ENCODE results near the gene SNX8. TPM values are rescaled to one million over a fixed set of nuclear protein-coding genes. Genes with fewer than 3 reads are reported as not detected.

SNX8 gene
- polyA plus RNA-seq, 1 donor from 2014 or later, result 5.7 TPM

DNA sequence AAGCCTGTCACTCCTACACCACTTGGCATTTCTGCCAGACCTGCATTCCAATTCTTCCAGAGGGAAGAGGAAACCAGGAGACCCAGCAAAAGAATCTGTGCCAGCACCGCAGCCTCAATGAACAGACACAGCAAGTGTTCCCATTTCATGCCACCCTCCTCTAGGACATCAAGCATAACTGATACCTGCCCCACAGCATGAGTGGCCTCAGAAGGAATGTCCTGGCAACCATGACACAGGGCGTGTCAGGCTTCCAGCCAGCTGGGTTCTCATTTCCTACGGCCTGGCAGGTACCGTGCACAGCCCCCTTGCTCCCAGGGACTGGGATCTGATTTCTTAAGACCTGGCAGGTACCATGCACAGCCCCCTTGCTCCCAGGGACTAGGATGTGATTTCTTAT is 89.3 kb downstream of the SNX8 start:
- Histone ChIP-seq H3K79me2 (replicated peaks; ENCODE audit: insufficient read depth, low read length) (no peaks in the 10 kb centered on the region), H3K36me3 (ENCODE audit: insufficient read depth, low read length) (no peaks in the 10 kb centered on the region), H3K27me3 (ENCODE audit: insufficient read depth, low read depth, low read length) (no peaks in the 10 kb centered on the region), H3F3A (ENCODE audit: insufficient read depth, low read length, poor library complexity, severe bottlenecking) (no peaks in the 10 kb centered on the region), H3K9me3 (ENCODE audit: low read length) (no peaks in the 10 kb centered on the region), H3K27ac (ENCODE audit: low read length) (no peak overlapping the region), H3K9me2 (ENCODE audit: insufficient read depth, low read length) (no peaks in the 10 kb centered on the region), H3K9ac (ENCODE audit: low read length) (no peak overlapping the region), H3K4me2 (ENCODE audit: low read length) (no peak overlapping the region), H4K20me1 (ENCODE audit: insufficient read depth) (no peaks in the 10 kb centered on the region), H2AFZ (ENCODE audit: low read depth, low read length) (no peak overlapping the region), H3K4me3 (ENCODE audit: low read length) (no peak overlapping the region)
- TF ChIP-seq EP300 (conservative IDR thresholded peaks at IDR 0.05; ENCODE audit: poor library complexity, severe bottlenecking), result no peak
- TF ChIP-seq EZH2 (IDR thresholded peaks at IDR 0.05; ENCODE audit: borderline replicate concordance, insufficient read depth, low read length, poor library complexity, severe bottlenecking), result no peak
- TF ChIP-seq MXI1 (conservative IDR thresholded peaks at IDR 0.05; ENCODE audit: poor library complexity, severe bottlenecking), result no peak
- TF ChIP-seq CTCF (IDR thresholded peaks at IDR 0.05; ENCODE audit: poor library complexity, severe bottlenecking), result no peak
- no peak for TF ChIP-seq SMC3 (conservative IDR thresholded peaks at IDR 0.05; ENCODE audit: poor library complexity)
- no peak for TF ChIP-seq POLR2AphosphoS5 (IDR thresholded peaks at IDR 0.05)
- no peak for TF ChIP-seq TAF1 (IDR thresholded peaks at IDR 0.05; ENCODE audit: low read depth)
- TF ChIP-seq, protein P1, sequence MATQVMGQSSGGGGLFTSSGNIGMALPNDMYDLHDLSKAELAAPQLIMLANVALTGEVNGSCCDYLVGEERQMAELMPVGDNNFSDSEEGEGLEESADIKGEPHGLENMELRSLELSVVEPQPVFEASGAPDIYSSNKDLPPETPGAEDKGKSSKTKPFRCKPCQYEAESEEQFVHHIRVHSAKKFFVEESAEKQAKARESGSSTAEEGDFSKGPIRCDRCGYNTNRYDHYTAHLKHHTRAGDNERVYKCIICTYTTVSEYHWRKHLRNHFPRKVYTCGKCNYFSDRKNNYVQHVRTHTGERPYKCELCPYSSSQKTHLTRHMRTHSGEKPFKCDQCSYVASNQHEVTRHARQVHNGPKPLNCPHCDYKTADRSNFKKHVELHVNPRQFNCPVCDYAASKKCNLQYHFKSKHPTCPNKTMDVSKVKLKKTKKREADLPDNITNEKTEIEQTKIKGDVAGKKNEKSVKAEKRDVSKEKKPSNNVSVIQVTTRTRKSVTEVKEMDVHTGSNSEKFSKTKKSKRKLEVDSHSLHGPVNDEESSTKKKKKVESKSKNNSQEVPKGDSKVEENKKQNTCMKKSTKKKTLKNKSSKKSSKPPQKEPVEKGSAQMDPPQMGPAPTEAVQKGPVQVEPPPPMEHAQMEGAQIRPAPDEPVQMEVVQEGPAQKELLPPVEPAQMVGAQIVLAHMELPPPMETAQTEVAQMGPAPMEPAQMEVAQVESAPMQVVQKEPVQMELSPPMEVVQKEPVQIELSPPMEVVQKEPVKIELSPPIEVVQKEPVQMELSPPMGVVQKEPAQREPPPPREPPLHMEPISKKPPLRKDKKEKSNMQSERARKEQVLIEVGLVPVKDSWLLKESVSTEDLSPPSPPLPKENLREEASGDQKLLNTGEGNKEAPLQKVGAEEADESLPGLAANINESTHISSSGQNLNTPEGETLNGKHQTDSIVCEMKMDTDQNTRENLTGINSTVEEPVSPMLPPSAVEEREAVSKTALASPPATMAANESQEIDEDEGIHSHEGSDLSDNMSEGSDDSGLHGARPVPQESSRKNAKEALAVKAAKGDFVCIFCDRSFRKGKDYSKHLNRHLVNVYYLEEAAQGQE (IDR thresholded peaks at IDR 0.05; ENCODE audit: borderline replicate concordance), result no peak
- no peak for TF ChIP-seq RAD21 (conservative IDR thresholded peaks at IDR 0.05)

DNA sequence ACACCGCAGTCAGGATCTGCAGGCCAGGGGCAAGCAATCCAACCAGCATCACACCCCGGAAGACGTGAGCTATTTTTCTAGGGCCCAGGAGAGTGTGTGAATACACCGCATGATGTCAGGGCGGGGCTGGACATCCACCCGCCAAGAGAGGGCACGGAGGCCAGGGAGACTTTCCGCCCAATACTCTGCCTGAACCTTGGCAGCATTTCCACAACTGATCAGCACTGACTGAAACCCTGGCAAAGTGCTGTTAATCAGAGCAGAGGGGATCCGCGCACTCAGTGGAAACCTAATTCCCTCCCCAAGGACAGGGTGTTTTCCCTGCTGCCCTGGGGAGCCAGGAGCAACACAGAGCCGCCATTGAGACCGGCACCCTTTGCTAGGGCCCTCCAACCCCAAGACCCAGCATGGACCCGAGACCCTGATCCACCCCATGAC is 89.7 kb downstream of the SNX8 start:
- no peaks in the 10 kb centered on the region for H4K20me1 ChIP-seq (ENCODE audit: insufficient read depth)
- no peaks in the 10 kb centered on the region for H3K79me2 ChIP-seq (replicated peaks; ENCODE audit: insufficient read depth, low read length)
- no peaks in the 10 kb centered on the region for H3K36me3 ChIP-seq (ENCODE audit: insufficient read depth, low read length)
- H3K27me3 ChIP-seq (ENCODE audit: insufficient read depth, low read depth, low read length), result no peaks in the 10 kb centered on the region
- H3F3A ChIP-seq (ENCODE audit: insufficient read depth, low read length, poor library complexity, severe bottlenecking), result no peaks in the 10 kb centered on the region
- no peak overlapping the region for H3K4me3 ChIP-seq (ENCODE audit: low read length)
- H2AFZ ChIP-seq (ENCODE audit: low read depth, low read length), result no peak overlapping the region
- no peaks in the 10 kb centered on the region for H3K9me2 ChIP-seq (ENCODE audit: insufficient read depth, low read length)
- no peak overlapping the region for H3K27ac ChIP-seq (ENCODE audit: low read length)
- TF ChIP-seq POLR2AphosphoS5 (IDR thresholded peaks at IDR 0.05) (no peak), CTCF (IDR thresholded peaks at IDR 0.05; ENCODE audit: poor library complexity, severe bottlenecking) (no peak), TAF1 (IDR thresholded peaks at IDR 0.05; ENCODE audit: low read depth) (no peak), MXI1 (conservative IDR thresholded peaks at IDR 0.05; ENCODE audit: poor library complexity, severe bottlenecking) (no peak), EZH2 (IDR thresholded peaks at IDR 0.05; ENCODE audit: borderline replicate concordance, insufficient read depth, low read length, poor library complexity, severe bottlenecking) (no peak), EP300 (conservative IDR thresholded peaks at IDR 0.05; ENCODE audit: poor library complexity, severe bottlenecking) (no peak)
- no peak overlapping the region for H3K9ac ChIP-seq (ENCODE audit: low read length)
- no peaks in the 10 kb centered on the region for H3K9me3 ChIP-seq (ENCODE audit: low read length)
- H3K4me2 ChIP-seq (ENCODE audit: low read length), result no peak overlapping the region

Measured in neural cell (in vitro differentiated cells).